HepG2 (cell line): ENCODE data around the gene DAPK3. TPM values are rescaled to one million over a fixed set of nuclear protein-coding genes. Genes with fewer than 3 reads are reported as not detected.

Experiments
- DNMT1 ChIP-seq: sonication (generic); formaldehyde crosslinking; IDR thresholded peaks from 2 replicates; pipeline ENCODE4 v1.5.1; 2020; ENCODE audit warnings: mild to moderate bottlenecking, missing genetic modification reagents
- E2F5 ChIP-seq: sonication (generic); formaldehyde crosslinking; conservative IDR thresholded peaks from 2 replicates; pipeline ENCODE4 v1.4.0; 2020; ENCODE audit warnings: missing genetic modification reagents
- GMEB1 ChIP-seq: sonication (generic); formaldehyde crosslinking; IDR thresholded peaks from 2 replicates; pipeline ENCODE4 v1.5.1; 2020; ENCODE audit warnings: missing genetic modification reagents, mild to moderate bottlenecking, borderline replicate concordance
- HMGA1 ChIP-seq: sonication (generic); formaldehyde crosslinking; conservative IDR thresholded peaks from 2 replicates; pipeline ENCODE4 v1.4.0; 2020; ENCODE audit warnings: missing genetic modification reagents
- HOXA7 ChIP-seq: sonication (generic); formaldehyde crosslinking; IDR thresholded peaks from 2 replicates; pipeline ENCODE4 v1.8.1; 2022; ENCODE audit warnings: mild to moderate bottlenecking, missing genetic modification reagents, moderate library complexity
- KLF9 ChIP-seq: IDR thresholded peaks from 2 replicates; pipeline ENCODE4 v1.6.1; 2016; ENCODE audit warnings: low read depth
- REL ChIP-seq: sonication (generic); formaldehyde crosslinking; conservative IDR thresholded peaks from 2 replicates; pipeline ENCODE4 v1.8.0; 2022; ENCODE audit warnings: mild to moderate bottlenecking, missing genetic modification reagents, moderate library complexity
- SRSF9 ChIP-seq: fragments of 200-400 bp; formaldehyde crosslinking; IDR thresholded peaks from 2 replicates; pipeline ENCODE4 v1.6.1; 2018; ENCODE audit warnings: borderline replicate concordance, mild to moderate bottlenecking, low read depth, low read length; ENCODE audit not compliant: insufficient read depth, poor library complexity, severe bottlenecking
- WIZ ChIP-seq: sonication (generic); formaldehyde crosslinking; IDR thresholded peaks from 2 replicates; pipeline ENCODE4 v1.5.1; 2020; ENCODE audit warnings: mild to moderate bottlenecking, missing genetic modification reagents
- ZFX ChIP-seq: sonication (generic); formaldehyde crosslinking; IDR thresholded peaks from 2 replicates; pipeline ENCODE4 v1.4.0; 2020; ENCODE audit warnings: mild to moderate bottlenecking, low read depth, missing genetic modification reagents, moderate library complexity
- ZNF883 ChIP-seq: sonication (generic); formaldehyde crosslinking; IDR thresholded peaks from 2 replicates; pipeline ENCODE4 v1.5.1; 2020; ENCODE audit warnings: mild to moderate bottlenecking, missing genetic modification reagents; ENCODE audit errors: not compliant biosample characterization
- ZSCAN25 ChIP-seq: sonication (generic); formaldehyde crosslinking; IDR thresholded peaks from 2 replicates; pipeline ENCODE4 v1.8.0; 2022; ENCODE audit warnings: mild to moderate bottlenecking, missing genetic modification reagents
- polyA plus RNA-seq, 8 experiments: library from polyadenylated mRNA; depleted of rRNA in 3 of 8; stranded (reverse) in 7 of 8; unstranded in 1 of 8; fragments of >200 nt; fragmentation: Illumina TruSeq in 4 of 8; extraction: Trizol in 4 of 8; gene quantifications; 2 replicates each; pipeline versions ENCODE4 v1.2.1 to v1.2.3, GENCODE V29; 2011 to 2016; ENCODE audit warnings: low read depth in 4 of 8, missing spikeins in 1 of 8, mixed read lengths in 1 of 8; ENCODE audit not compliant: insufficient read depth in 1 of 8
- total RNA-seq, 5 experiments: library from RNA; depleted of rRNA; stranded (reverse); fragments of >200 nt; fragmentation: Illumina TruSeq; extraction: Trizol; gene quantifications; 2 replicates each; pipeline ENCODE4 v1.2.3, GENCODE V29; 2016; ENCODE audit warnings: low read depth in 1 of 5
- TF ChIP-seq, protein P1 (sequence below), 2 experiments: sonication (generic) in 1 of 2; formaldehyde crosslinking in 1 of 2; IDR thresholded peaks; 2 replicates each; pipeline versions ENCODE4 v1.6.1 to v1.9.0; 2014 to 2022; ENCODE audit warnings: antibody characterized with exemption in 1 of 2, borderline replicate concordance in 1 of 2, inconsistent platforms in 1 of 2, low read depth in 1 of 2, missing genetic modification reagents in 1 of 2
- TF ChIP-seq, protein P2 (sequence below): sonication (generic); formaldehyde crosslinking; IDR thresholded peaks from 2 replicates; pipeline ENCODE4 v1.4.0; 2020; ENCODE audit warnings: mild to moderate bottlenecking, low read depth, missing genetic modification reagents
- TF ChIP-seq, protein P3 (sequence below): sonication (generic); formaldehyde crosslinking; IDR thresholded peaks from 2 replicates; pipeline ENCODE4 v1.8.0; 2022; ENCODE audit warnings: mild to moderate bottlenecking, missing genetic modification reagents; ENCODE audit not compliant: insufficient replicate concordance

Gene DAPK3
- total and polyA plus RNA-seq, 2 of the 13 experiments (the other 11 are each of a cell fraction or from before 2014, with no cell fraction given), result 30.5 to 37.3 TPM

DNA sequence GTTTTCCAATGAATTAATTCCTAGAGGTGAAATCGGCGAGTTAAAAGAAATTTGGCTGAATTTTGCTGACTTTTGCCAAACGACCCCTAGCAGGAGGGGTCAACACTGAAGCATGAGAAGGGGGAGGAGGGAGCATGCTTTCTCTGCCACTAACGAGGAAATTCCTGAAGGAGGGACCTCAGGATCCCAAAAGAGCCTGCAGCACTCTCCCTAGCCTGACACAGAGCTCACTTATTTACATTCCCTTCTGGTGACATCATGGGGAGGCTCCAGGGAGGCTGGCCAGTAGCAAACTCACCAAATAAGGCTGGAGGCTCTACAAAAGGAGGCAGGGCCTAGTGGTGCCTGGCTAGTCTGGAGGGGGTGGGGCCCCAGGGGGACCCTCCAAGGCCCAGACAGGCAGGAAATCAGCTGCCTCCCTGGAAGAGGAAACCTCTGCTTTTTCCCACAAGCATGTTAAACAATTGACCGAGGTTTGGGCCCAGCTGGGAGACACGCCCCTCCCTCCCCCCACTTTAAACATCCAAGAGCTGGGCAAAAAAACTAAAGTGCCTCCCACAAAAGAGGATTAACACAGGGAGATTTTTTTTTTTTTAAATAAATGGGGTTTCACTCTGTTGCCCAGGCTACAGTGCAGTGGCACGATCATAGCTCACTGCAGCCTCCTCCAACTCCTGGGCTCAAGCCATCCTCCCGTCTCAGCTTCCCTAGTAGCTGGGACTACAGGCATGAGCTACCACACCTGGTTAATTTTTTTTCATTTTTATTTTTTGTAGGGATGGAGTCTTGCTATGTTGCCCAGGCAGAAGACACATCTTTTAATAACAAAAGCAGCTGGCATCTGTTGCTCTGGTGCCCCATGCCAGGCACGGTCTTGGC is 2.1 kb downstream of the DAPK3 start (continued):
- TF ChIP-seq, protein P1, sequence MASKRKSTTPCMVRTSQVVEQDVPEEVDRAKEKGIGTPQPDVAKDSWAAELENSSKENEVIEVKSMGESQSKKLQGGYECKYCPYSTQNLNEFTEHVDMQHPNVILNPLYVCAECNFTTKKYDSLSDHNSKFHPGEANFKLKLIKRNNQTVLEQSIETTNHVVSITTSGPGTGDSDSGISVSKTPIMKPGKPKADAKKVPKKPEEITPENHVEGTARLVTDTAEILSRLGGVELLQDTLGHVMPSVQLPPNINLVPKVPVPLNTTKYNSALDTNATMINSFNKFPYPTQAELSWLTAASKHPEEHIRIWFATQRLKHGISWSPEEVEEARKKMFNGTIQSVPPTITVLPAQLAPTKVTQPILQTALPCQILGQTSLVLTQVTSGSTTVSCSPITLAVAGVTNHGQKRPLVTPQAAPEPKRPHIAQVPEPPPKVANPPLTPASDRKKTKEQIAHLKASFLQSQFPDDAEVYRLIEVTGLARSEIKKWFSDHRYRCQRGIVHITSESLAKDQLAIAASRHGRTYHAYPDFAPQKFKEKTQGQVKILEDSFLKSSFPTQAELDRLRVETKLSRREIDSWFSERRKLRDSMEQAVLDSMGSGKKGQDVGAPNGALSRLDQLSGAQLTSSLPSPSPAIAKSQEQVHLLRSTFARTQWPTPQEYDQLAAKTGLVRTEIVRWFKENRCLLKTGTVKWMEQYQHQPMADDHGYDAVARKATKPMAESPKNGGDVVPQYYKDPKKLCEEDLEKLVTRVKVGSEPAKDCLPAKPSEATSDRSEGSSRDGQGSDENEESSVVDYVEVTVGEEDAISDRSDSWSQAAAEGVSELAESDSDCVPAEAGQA (IDR thresholded peaks at IDR 0.05; ENCODE audit: low read depth), result no peak
- TF ChIP-seq, protein P1 (CRISPR knock-in tag; IDR thresholded peaks at IDR 0.05; ENCODE audit: borderline replicate concordance), result no peak
- TF ChIP-seq HMGA1 (CRISPR knock-in tag) (no peak), ZSCAN25 (CRISPR knock-in tag) (no peak), WIZ (CRISPR knock-in tag) (no peak), ZFX (peak; percentile 56; the same call in 1 of the 2 replicates), SRSF9 (no peak), KLF9 (CRISPR knock-in tag) (0 out of 2 replicates have a peak, but pooled peaks have one; percentile 52), GMEB1 (CRISPR knock-in tag) (no peak), REL (CRISPR knock-in tag) (no peak), E2F5 (no peak), ZNF883 (CRISPR knock-in tag) (no peak), HOXA7 (CRISPR knock-in tag) (no peak), DNMT1 (CRISPR knock-in tag) (no peak)
- TF ChIP-seq, protein P2, sequence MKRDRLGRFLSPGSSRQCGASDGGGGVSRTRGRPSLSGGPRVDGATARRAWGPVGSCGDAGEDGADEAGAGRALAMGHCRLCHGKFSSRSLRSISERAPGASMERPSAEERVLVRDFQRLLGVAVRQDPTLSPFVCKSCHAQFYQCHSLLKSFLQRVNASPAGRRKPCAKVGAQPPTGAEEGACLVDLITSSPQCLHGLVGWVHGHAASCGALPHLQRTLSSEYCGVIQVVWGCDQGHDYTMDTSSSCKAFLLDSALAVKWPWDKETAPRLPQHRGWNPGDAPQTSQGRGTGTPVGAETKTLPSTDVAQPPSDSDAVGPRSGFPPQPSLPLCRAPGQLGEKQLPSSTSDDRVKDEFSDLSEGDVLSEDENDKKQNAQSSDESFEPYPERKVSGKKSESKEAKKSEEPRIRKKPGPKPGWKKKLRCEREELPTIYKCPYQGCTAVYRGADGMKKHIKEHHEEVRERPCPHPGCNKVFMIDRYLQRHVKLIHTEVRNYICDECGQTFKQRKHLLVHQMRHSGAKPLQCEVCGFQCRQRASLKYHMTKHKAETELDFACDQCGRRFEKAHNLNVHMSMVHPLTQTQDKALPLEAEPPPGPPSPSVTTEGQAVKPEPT (CRISPR knock-in tag), result no peak
- TF ChIP-seq, protein P3, sequence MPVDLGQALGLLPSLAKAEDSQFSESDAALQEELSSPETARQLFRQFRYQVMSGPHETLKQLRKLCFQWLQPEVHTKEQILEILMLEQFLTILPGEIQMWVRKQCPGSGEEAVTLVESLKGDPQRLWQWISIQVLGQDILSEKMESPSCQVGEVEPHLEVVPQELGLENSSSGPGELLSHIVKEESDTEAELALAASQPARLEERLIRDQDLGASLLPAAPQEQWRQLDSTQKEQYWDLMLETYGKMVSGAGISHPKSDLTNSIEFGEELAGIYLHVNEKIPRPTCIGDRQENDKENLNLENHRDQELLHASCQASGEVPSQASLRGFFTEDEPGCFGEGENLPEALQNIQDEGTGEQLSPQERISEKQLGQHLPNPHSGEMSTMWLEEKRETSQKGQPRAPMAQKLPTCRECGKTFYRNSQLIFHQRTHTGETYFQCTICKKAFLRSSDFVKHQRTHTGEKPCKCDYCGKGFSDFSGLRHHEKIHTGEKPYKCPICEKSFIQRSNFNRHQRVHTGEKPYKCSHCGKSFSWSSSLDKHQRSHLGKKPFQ (CRISPR knock-in tag), result no peak
